GM19452 (cell line): ENCODE measurements around the gene SNCB.
A peak's percentile ranks its signal among the peaks of the same experiment; 100 is the strongest.

Experiments
- ATAC-seq: cut with Tn5 transposase; IDR thresholded peaks from one replicate; pipeline ENCODE4 v1.9.1; 2021; ENCODE audit not compliant: unreplicated experiment

The SNCB gene

DNA sequence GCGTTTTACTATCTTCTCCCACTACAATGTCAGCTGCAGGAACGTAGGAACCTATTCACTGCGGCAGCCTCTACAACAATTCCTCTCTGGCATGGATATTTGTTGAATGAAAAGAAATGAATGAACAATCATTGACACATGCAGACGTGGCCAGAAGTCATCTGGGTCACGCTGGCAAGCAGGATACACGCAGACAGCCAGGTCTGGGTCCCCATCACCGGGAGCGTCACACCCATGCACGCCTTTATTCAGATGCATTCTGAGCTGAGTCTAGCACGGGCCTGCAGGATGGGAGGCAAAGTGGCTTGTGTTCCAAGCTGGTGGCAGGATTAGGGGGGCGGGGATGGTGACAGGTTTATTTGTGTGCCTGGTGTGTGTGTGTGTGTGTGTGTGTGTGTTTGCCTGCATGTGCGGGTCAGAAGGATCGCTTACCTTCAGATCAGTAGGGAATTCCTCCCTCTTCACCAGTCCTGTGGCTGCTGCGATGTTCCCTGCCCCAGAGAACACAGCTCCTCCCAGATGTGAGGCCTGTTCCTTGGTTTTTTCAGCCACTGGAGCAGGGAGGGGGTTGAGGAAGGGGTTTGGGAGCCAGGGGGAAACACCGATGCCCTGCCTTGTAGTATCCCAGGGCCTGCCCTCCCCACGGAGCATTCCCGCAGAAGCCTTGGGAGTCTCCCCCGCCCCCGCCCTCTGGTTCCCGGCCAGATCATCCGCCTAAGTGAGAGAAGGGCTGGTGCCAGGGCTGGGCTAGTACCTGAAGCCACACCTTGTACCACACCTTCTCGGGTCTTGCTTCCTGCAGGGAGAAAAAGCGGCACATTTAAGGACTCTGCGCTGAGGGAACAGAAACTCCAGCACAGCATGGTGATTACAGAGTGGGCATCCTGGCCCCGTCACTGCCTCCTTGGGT lies 4.1 kb downstream of the SNCB start:
- no peak for ATAC-seq

DNA sequence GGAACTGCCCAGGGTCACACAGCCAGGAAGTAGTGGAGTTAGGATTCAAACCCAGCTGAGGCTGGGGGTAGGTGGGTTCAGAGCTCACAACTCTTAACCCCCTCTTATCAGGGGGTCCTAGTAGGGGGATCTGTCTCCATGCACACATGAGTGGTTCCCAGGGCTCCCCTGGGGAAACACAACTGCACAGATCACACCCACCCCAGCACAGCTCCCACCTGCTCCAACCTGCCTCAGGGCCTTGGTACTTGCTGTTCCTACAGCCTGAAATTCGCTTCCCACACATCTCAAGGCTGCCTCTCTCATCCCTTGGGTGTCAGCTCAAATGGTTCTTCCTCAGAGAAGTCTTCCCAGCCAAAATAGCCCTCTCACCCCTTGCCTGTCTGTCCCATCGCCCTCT lies 4.8 kb downstream of the SNCB start:
- ATAC-seq, result no peak

DNA sequence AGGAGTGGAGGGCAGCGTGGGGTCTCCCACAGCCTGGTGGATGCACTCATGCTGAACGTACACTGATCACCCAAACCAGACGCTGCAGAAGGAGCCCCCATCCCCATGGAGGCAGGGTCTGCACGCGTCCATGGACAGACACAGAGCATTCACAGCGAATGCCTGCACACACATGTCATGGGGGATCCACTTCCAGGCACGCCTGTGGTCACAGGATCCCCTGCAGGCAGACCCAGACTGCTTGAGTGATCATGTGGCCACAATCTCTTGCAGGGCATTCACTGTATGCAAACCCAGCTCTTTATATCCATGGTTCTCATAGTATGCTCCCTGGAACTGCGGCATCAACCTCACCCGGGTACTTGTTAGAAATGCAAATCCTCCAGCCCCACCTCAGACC lies 5.4 kb downstream of the SNCB start:
- no peak for ATAC-seq

DNA sequence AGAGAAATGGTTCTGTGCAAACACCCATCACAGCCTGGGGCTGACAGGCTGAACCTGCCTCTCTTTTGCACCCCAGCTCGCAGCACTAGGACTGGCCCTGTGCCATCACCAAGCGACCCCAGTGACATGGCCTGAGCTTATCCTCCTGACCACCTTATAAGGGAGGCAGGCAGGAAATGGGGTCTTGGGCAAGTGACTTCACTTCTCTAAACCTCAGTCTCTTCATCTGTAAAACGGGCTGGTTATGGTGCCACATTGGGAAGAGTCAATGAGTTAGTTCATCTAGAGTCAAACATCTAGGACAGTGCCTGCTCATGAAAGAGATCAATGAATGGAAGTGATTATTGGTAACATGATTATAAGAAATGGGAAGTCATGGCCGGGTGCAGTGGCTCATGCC lies 6.2 kb downstream of the SNCB start:
- no peak for ATAC-seq

DNA sequence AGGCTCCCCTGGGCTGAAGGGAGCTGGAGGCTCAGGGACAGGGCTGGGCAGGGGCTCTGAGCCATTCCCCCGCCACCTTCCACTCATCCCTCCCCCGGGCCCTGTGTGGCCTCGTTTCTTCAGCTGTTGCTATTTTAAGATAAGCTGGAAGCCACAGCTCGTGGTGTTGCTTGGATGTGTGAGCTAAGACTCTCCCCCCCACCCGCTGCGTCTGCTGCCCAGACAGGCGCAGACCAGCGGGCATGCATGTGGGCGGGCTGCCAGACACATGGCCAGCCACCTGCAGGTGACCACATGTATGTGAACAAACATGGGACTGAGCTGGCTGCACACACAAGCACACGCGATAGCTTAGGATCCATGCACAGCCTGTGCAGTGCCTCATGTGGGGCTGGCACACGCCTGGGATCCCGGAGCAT lies 8.7 kb downstream of the SNCB start:
- ATAC-seq, result no peak

DNA sequence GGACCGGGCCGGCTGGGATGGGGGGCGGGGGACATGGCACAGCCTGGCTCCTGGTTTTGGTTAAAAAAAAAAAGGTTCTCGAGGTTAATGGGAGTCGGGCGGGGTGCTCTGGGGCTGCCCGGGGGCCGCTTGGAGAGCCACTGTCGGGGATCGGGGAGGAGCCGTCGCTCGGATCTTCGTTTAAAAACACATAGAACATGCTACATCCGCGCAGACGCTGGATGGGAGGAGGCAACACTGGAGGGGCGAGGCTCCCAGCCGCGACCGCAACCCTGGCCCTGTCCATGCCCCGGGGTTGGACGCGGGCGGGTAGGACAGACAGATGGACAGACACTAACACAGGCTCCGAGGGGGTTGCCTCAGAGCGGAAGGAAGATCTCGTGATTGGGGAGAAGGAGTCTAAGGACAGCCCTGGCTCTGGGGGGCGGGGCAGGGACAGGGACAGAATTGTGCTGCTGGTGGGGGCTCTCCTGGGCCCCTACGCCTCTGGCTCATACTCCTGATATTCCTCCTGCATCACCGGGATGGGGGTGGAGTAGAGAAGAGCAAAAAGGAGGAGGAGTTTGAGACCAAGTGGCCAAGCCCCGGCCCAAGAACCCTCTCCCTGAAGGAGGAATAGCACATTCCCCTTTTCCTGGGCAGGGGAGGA lies 9.9 kb downstream of the SNCB start:
- ATAC-seq, result no peak

DNA sequence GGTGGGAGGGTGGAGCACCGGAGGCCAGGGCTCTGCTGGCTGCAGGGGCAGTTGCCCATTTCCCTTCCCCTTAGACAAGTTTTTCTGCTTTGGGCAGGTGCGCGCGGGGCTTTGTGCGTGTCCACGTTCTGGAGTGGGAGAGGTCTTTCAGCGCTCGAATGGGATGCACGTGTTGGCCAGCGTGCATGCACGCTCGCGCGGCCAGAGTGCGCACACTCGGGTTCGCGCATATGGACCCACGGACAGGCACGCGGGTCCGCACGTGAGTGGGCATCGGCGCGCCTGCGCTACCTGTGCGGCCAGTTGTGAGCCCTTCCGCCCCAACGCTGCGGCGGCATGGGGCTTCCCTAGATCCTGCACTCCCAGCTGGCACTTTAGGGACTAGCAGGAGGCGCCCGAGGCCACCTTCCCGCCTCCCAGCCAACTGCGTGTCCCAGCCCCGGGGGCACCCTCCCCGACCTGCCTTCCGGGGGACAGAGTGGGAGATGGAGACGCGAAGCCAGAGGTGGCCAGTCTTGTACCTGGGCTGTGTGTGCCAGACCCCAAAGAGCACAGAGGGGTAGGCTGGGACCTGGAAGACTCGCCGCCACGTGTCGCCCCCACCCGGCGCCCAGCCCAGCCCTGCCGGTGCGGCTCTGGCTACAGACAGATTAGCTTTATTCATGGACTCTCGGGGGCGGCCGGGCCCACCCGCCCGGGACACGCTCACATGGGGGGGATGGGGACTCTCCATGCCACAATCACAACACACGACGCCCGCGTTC lies 10.6 kb downstream of the SNCB start:
- no peak for ATAC-seq

DNA sequence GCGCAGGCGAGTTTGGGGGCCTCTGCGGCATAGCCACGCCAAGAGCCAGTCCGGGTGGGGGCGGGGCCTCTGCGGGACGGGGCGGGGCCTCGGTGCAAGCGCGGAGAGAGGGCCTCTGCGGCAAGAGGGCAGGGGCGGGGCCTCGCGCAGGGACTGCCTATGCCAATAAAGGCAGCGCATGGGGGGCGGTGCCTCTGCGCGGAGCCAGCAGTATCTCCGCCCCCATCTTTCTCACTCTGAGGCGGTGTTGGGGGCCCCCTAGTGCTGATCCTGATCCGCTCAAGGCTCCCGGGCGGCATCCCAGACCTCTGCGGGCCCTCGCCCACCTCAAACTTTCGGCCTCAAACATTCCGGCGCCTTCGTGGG lies 11.1 kb downstream of the SNCB start:
- peak; percentile 67 for ATAC-seq

DNA sequence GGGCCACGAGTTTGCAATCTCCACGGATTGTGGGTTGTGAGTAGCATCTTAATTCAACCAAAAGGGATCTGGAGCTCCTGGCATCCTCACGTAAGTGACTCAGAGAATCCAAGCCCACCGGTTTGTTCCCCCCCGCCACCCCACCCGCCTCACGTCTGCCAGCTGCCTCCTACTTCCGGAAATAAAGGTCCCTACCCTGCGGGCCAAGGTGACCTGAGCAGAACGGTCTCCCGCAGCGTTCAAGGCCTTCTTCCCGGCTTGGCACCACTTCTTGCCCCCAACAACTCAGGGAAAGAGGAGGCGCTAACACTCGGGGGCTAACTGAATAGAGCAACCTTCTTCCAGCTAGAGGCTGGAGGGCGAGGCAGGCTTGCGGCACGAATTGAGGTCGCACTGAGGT lies 11.6 kb downstream of the SNCB start:
- no peak for ATAC-seq

DNA sequence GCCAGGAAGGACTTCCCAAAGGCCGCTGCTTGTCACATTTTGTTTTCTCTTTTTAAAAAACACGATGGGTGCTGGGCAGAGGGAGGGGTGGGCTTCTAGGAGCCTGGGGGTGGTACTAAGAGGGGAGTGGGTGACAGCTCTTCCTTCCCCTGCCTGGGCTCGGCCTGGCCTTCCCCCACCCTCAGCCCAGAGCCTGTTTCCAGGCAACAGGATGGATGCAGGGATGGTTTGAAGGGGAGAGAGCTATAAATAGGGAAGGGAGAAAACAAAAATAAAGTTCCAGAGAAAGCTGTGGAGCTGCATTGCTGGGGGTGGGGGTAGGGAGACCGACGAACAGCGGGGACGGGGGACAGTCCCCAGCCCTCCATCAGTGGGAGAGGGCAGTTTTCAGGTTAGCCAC lies 13.8 kb downstream of the SNCB start:
- ATAC-seq, result no peak

DNA sequence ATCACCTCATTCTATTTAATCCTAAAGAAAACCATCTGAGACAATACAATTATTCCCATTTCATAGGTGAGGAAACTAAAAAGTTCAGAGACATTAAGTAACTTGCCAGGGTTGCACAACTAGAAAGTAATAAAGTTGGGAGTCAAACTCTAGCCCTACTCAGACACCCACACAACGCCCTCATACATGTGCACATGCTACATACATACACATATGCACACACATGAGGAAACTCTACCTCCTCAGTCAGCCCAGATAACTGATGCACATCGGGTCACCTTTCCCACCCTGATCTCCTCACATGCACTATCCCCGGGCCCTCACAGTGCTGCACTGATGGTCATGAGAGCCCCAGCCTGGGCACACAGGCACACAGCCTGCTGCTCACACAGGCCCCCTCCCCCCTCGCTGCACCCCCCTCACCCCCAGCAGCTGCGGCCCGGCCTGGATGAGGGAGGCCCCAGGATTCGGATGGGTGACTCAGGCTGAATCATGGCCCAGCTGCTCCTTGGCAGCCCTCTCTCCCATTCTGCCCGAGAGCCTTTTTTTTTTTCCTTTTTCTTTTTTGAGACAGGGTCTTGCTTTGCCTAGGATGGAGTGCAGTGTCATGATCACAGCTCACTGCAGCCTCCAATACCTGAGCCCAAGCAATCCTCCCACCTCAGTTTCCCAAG lies 15.4 kb downstream of the SNCB start:
- no peak for ATAC-seq

DNA sequence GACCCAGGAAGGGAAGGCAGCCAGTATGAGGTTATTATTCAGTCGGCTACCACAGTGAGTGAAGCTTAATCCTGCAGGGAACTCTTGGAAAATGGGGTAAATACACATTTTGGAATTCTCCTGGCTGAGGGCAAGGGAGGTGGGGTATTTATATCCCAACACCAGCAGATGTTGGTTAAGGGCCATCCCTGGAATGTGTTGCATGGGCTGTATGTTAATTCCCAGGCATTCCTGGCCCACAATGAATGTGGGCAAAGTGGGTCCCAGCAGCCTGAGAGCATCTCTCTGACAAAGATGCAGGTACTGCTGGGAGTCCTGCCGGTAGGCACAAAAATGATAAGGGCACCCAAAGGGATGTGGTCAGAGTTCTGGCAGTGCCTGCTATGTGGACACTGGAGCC lies 17.5 kb downstream of the SNCB start:
- no peak for ATAC-seq

DNA sequence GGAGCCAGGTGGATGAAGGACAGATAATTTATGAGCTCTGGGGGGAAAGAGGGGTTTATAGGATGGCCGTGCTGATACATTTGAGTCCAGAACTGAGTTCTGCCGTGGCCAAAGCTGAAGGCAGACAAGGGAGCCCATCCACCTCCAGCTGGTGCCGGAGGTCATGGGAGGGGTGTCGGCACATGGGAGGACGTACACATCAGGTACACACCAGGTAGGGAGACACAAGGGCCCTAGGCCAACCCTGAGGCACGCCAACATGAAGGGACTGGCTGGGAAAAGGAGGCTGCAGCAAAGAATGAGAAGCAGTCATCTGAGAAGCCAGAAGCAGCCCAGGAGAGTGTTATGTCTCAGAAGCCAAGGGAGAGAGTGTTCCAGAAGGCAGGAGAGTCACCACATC lies 18.3 kb downstream of the SNCB start:
- no peak for ATAC-seq

DNA sequence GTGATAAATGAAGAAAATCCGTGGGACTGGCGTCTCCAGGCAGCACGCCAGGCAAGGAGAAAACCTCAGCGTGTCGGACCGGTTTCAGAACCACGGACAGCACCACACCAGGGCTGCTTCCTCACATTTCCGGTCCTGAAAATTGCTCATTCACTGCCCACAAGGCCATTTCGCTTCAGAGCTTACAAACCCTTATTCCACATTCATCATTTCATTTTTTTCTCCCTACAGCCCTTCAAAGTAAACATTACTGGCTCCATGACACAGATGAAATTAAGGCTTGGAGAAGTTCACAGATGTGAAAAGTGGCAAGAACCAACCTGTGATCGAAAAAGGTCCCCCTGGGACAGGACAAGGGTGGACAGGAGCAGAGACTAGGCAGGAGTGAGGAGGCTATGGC lies 18.9 kb downstream of the SNCB start:
- no peak for ATAC-seq

DNA sequence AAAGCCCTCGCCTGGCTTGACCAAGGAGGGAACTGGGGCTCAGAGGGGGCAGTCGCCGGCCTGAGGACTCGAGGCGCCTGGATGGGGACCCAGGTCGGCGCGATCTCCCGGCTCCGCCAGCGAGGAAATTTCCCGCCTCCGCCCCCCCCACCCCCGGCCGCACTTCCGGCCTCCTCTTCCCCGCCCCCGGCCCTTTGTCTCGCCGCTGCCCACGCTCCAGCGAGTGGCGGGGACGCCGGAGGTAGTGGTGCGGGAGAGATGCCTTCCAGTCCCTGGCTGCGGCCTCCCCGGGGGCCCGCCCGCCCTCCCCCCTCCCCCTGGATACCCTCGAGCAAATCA lies 19.9 kb downstream of the SNCB start:
- no peak for ATAC-seq

DNA sequence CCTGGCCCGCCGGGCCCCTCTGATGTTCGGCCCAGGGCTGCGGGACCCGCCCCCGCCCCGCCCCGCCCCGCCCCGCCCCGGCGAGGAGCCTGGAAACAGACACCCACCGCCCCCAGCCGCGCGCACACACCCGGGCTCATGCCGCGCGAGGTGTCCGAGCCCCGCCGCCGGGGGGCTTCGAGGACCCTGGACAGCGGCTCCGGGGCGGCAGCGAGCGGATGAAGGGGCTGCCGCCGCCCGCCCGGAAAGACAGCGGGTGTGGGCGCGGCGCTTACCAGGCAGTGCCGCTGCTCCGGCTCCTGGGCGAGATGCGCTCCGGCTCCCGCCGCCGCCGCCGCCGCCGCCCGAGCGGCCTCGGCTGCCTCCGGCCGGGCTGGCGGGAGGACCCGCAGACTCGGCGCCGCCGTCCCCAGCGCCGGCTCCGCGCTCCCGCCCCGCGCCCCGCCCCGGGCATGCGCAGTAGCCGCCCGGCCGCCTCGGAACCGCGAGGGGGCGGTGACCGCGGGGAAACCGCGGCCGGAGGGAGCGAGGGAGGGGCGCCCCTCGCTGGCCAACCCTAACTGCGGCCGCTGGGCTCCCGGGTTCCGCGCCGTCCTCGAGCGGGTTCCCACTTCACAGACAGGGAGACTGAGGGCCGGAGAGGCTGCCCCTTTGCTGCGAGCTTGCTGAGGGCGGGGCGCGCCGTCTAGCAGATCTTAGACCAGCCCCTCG lies 20.5 kb downstream of the SNCB start, which contains the start of gene GPRIN1:
GPRIN1 (minus strand) TSS at position 433 of the 711 bp plus-strand sequence. CDS start 10,322 bp downstream, outside the sequence.
- ATAC-seq, result peak; percentile 62

DNA sequence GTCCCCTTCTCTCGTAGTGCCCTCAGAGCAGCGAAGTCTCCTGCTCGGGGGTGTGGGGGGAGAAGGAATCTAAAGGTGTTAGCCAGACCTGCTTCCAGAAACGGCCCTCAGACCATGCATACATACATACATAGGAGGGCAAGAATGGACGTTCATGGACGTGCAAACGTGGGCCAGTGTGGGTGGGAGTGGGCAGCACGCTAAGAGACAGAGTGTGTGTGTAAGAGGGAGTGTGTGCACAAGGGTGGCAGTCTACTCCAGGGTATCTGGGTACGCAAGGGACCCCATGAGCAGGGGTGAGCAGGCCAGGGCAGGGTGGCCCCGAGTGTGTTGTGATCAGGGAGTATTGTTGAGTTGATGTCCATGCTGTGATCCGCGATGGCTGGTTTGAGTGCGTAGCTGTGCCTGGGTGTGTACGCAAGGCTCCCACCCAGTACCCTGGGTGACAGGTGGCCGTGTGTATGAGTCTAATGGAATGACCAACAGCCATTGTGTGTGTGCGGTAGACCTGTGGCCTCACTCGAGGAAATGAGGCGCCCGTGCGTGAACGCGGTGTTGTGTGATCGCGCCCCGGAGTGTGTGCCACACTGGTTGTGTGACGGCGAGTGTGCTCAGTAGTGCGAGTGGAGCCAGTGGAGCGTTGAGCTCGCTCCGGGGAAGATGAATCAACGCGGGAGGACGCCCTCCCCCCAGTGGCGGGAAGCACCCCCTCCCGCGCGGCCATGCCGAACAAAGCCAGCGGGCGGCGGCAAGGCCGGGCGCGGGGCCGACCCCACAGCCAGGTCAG lies 21.2 kb downstream of the SNCB start:
- ATAC-seq, result peak; percentile 33

DNA sequence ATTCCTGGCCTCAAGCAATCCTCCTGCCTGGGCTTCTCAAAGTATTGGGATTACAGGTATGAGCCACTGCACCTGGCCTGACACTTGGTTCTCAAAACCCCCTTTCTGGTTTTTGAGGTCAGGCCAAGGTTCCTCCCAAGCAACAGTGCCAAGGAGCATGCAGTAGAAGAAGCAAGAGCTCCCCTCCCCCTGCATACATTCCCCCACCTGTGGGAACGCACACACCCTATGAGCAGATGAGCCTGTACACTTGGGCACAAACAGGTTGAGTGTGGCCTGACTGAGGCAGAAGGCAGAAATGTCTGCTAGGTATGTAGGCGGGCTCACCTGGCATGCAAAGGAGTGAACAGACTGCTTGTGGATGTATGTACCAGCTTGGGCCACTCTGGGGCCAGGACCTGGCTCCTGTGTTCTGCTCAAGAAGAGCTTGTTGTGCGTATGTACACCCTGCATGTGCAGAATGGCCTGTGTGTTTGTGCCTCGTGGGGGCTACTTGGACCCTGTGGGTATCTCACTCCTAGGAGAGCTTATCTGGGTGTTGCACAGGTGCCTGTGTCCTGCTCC lies 22.1 kb downstream of the SNCB start:
- ATAC-seq, result no peak

DNA sequence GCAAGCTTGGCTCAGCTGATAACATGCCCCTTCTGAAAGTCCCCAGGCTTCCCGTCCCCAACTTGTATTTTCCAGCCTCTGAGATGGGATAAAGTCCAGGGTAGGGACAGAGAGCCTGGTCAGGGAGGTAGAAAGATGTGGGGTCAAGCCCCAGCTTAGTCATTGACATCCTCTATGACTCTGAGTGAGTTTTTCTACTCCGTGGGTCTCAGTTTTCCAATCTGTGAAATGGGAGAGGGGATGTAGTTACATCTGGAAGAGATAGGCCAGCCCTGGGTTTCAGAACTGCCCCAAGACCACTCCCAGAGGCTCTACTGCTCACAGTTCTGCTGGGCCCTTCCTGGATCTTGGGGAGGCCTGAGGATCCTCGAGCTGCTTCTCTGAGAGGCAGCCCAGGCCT lies 23.5 kb downstream of the SNCB start:
- ATAC-seq, result no peak

DNA sequence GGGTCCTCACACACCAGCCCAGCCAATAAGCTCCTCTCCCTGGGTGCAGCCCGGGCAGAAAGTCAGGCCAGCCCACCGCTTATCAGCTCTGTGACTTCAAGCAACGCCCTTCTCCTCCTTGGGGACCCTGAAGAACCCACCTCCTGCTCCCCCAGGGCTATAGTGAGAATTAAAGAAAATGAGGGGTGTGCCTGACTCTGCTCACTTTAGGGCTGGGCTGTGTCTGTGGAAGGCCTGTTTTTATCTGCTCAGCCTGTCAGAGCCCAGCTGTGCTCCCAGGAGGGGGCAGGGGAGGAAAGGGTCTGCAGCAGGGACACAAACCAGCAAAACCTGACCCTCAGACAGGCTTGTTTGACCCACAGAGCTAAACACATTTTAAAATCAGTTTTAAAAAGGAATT lies 24.3 kb downstream of the SNCB start:
- no peak for ATAC-seq
